Small intestine (tissue), 7 donors: ENCODE results near the gene CHST4. TPM values are rescaled to one million over a fixed set of nuclear protein-coding genes. Genes with fewer than 3 reads are reported as not detected.

Experiments
- DNase-seq, 2 donors: peaks; one replicate each; pipeline versions ENCODE4 v3.0.0 to v3.0.0-alpha.2; 2013
- FAIRE-seq: peaks from 2 replicates; lab custom pipeline; 2012; peaks lifted over from hg19 to GRCh38; lab: Jason Lieb, UNC
- H3K27ac ChIP-seq, 3 donors: one replicate each; pipeline ENCODE4 v1.5.1; 2013; ENCODE audit warnings: low read length in 2 of 3, mild to moderate bottlenecking in 2 of 3, control low read depth in 1 of 3, inconsistent platforms in 1 of 3, low read depth in 1 of 3, moderate library complexity in 1 of 3
- H3K27me3 ChIP-seq, 3 donors: one replicate each; pipeline ENCODE4 v1.6.1; 2013; ENCODE audit warnings: low read length in 3 of 3, inconsistent platforms in 1 of 3; ENCODE audit not compliant: control insufficient read depth in 3 of 3, insufficient read depth in 3 of 3
- H3K36me3 ChIP-seq, 3 donors: one replicate each; pipeline ENCODE4 v1.6.1; 2013; ENCODE audit warnings: low read length in 3 of 3, inconsistent platforms in 1 of 3, low read depth in 1 of 3, mild to moderate bottlenecking in 1 of 3, moderate library complexity in 1 of 3; ENCODE audit not compliant: control insufficient read depth in 3 of 3, insufficient read depth in 2 of 3
- H3K4me1 ChIP-seq, 3 donors: one replicate each; pipeline ENCODE4 v1.6.1; 2013; ENCODE audit warnings: low read length in 2 of 3, inconsistent platforms in 1 of 3, low read depth in 1 of 3, mild to moderate bottlenecking in 1 of 3, moderate library complexity in 1 of 3; ENCODE audit not compliant: control insufficient read depth in 3 of 3, insufficient read depth in 2 of 3
- H3K4me3 ChIP-seq, 3 donors: one replicate each; pipeline ENCODE4 v1.5.1; 2013; ENCODE audit warnings: low read length in 3 of 3, control low read depth in 1 of 3, inconsistent platforms in 1 of 3, low read depth in 1 of 3, mild to moderate bottlenecking in 1 of 3, moderate library complexity in 1 of 3
- H3K9me3 ChIP-seq, 2 donors: one replicate each; pipeline ENCODE4 v1.6.1; 2013; ENCODE audit warnings: low read depth in 1 of 2, low read length in 1 of 2; ENCODE audit not compliant: control insufficient read depth in 2 of 2, insufficient read depth in 1 of 2
- WGBS, 3 donors: extraction: QIAGEN DNeasy Blood & Tissue Kit; methylation state at CpG; one replicate each; pipeline ENCODE4 v1.1.7; 2013; 5-methylcytosine and 5-hydroxymethylcytosine counted together
- polyA plus RNA-seq, 4 donors: library from polyadenylated mRNA; stranded (reverse) in 3 of 4; unstranded in 1 of 4; fragments of 200-250 nt in 3 of 4; fragments of 120-200 nt in 1 of 4; gene quantifications; one replicate each; pipeline versions ENCODE4 v1.2.1 to v1.2.3, GENCODE V29; 2013
- donor health status: healthy with polysubstance abuse.
- donor health status: control.
- donor health status: control.
- donor health status: Bipolar disorder and iron deficiency.
- donor health status: healthy.

Gene CHST4
- polyA plus RNA-seq, 4 donors: 0.06 to 0.15 TPM; not detected in 2

DNA sequence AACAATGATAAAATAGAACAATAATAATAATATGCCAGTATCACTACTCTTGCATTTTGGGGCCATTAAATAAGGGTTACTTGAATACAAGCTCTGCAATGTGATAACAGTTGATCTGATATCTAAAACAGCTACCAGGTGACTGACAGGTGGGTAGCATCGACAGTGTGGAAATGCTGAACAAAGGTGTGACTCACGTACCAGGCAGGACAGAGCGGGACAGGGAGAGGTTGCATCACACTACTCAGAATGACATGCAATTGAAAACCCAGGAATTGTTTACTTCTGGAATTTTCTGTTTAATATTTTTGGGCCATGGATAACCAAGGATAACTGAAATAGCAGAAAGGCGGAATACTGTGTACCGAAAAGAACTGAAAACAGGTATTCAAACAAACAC is 21.3 kb upstream of the CHST4 start:
- Histone ChIP-seq H3K4me1 (no peaks in the 10 kb centered on the region), H3K9me3 (no peaks in the 10 kb centered on the region), H3K36me3 (no peaks in the 10 kb centered on the region), H3K27ac (no peak overlapping the region), H3K27me3 (peaks cover 0 to 6% (median 0%) of the 10 kb centered on the region in 3 donors), H3K4me3 (no peak overlapping the region)
- no peak for FAIRE-seq
- DNase-seq: no peak
- 85 to 93% (median 86%) methylated on average over 5 of the region's 5 CpGs for WGBS, 3 donors

DNA sequence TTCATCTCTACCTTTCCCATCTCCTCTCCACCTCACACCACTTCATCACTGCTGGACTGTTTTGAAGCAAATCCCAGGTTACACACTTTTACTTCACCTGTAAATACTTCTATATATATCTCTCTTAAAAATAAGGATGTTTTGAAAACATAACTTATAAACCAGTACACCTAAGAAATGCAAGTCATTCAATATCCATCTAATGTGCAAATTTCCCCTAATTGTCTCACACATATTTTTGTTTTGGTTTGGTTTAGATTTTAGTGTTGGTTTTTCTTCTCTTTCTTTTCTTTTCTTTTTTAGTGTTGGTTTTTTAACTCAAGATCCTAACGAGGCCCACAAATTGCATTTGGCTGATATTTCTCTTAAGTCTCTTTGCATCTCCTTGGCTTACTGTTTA is 19.2 kb upstream of the CHST4 start:
- H3K27me3 ChIP-seq: no peaks in the 10 kb centered on the region
- H3K4me1 ChIP-seq: no peaks in the 10 kb centered on the region
- no peak for FAIRE-seq
- H3K27ac ChIP-seq: no peak overlapping the region
- H3K9me3 ChIP-seq: no peaks in the 10 kb centered on the region
- WGBS, 3 donors: 45 to 72% (median 60%) methylated on average over 1 of the region's 1 CpG
- H3K4me3 ChIP-seq: no peak overlapping the region
- no peaks in the 10 kb centered on the region for H3K36me3 ChIP-seq
- DNase-seq: no peak

DNA sequence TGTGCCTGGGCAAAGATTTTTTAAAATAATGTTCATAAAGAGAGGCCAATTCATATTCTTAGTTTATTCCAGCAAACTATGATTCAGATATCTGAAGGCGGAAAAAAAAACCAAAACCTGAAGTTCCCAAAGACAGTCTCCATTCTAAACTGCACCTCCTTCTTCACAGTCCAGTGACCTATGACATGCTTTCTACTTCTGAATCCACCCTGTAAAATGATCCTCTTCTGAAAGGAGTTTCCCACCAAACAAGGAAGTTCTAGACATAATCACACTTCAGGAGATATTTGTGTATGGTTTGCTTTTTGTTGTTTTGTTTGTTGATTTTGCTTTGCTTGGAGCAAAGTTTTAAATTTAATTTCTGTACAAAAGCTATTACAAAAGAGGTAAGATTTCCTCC is 12.9 kb upstream of the CHST4 start:
- FAIRE-seq: no peak

DNA sequence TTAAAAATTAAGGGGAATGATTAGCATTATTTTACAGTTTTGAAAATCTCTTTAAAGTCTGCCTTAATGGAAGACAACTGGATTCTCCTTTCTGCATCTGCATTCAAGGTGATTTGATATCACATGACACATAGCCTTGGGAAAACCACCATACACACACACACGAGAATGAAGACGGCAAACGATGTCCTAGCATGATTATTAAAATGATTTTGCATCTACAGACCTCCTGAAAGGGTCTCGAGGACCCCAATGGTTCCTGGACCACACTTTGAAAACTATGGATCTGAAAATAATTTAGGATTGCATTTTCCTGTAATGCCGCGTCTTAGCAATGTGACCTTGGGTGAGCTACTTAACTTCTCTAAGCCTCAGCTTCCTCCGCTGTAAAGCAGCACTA is 11.8 kb upstream of the CHST4 start:
- no peak for DNase-seq
- H3K36me3 ChIP-seq: no peaks in the 10 kb centered on the region
- no peak overlapping the region for H3K4me3 ChIP-seq
- H3K9me3 ChIP-seq: no peaks in the 10 kb centered on the region
- FAIRE-seq: no peak
- H3K27ac ChIP-seq: peak overlapping the region in 1 of 3 donors; percentile 31
- no peaks in the 10 kb centered on the region for H3K4me1 ChIP-seq
- 80 to 88% (median 85%) methylated on average over 7 of the region's 7 CpGs for WGBS, 3 donors
- H3K27me3 ChIP-seq: no peaks in the 10 kb centered on the region

More for the DNA sequence above, 12.9 kb upstream of the CHST4 start:
- Histone ChIP-seq H3K4me1 (no peaks in the 10 kb centered on the region), H3K27me3 (no peaks in the 10 kb centered on the region), H3K27ac (no peak overlapping the region), H3K9me3 (no peaks in the 10 kb centered on the region), H3K4me3 (no peak overlapping the region), H3K36me3 (no peaks in the 10 kb centered on the region)
- no peak for DNase-seq
- WGBS, 3 donors: 41 to 74% (median 67%) methylated on average over 1 of the region's 1 CpG

DNA sequence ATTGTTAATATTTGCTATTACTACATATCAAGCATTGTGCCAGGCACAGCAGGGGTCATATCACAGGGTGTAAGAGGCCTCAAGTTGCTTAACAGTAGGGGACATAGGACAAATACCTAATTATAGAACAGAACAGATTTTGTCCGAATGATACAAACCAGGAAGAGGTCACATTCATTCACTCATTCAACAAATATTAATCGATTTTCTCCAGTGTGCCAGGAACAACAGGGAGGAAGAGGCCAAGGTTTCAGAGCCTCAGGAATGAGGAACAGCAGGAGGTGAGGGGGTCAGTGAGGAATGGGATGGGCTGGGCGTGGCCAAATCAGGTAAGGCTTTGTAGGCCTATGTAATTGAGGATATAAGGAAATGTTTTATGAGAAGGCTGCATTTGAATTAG is 11.2 kb upstream of the CHST4 start:
- FAIRE-seq: no peak
- Histone ChIP-seq H3K4me1 (no peaks in the 10 kb centered on the region), H3K9me3 (no peaks in the 10 kb centered on the region), H3K4me3 (no peak overlapping the region), H3K27ac (no peak overlapping the region), H3K27me3 (no peaks in the 10 kb centered on the region), H3K36me3 (no peaks in the 10 kb centered on the region)
- peak in 1 of 2 donors; percentile 64 for DNase-seq
- 31 to 59% (median 41%) methylated on average over 3 of the region's 3 CpGs for WGBS, 3 donors

DNA sequence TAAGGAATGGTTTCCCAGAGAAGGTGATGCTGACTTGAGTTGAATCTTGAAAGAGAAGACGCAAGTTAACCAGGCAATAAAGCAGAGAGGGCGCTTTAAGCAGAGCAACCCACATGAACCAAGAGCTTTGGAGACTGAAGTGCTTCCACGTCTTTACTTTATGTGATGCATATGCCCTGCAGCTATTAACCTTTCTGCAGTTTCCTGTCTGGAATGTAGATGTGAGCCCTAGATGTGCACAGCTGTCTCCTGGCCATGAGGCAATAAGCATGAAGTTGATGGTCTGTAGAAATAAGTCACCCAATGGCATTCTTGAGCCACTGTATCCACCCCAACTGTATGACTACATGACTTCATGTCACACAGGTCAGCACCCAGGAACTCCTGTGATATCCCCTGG is 5.7 kb upstream of the CHST4 start:
- Histone ChIP-seq H3K9me3 (no peaks in the 10 kb centered on the region), H3K27me3 (peaks cover 0 to 3% (median 0%) of the 10 kb centered on the region in 3 donors), H3K4me1 (no peaks in the 10 kb centered on the region), H3K36me3 (no peaks in the 10 kb centered on the region), H3K27ac (no peak overlapping the region), H3K4me3 (no peak overlapping the region)
- DNase-seq: no peak
- 79 to 85% (median 84%) methylated on average over 3 of the region's 3 CpGs for WGBS, 3 donors
- no peak for FAIRE-seq

DNA sequence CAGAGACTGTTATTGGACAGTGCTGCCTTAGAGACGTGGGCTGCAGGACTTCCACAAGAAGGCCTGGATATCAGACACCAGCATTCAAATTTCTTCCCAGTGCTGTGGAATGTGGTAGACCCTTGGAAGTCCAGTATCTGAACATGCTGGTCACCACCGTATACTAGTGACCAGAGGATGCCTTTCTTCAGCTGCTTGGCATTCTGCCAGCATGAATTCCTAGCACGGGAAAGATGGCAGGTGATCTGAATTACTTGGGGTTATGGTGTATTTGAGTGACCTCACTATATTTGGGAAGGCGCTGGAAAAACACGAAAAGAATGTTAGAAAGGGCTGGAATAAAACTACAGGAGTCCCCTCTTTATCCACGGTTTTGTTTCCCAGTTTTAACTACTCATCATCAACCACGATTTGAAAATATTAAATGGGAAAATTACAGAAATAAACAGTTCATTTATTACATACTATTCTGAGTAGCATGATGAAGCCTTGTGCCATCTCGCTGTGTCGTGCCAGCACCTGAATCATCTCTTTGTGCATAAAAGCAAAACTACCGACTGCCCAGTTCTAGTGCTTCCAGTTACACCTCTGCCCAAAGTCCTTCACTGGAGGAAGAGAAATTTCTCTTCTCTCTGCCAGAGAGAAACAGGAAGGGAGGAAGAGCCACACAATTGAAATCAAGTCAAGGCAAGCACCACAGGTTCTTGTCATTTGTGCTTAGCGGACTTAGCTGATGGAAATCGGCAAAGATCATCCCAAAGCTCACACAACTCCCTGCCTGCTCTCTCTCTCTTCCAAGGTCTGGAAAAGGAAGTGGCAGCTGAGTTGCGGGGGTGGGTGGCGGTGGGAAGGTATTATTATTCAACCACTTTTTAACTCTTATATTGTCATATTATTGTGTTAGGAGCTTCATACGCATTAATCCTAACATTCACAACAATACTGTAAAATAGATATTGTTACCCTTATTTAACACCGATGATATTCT is 1.4 kb upstream of the CHST4 start:
- Histone ChIP-seq H3K27ac (no peak overlapping the region), H3K27me3 (peaks cover 0 to 10% (median 3%) of the 10 kb centered on the region in 3 donors), H3K4me3 (no peak overlapping the region), H3K36me3 (no peaks in the 10 kb centered on the region), H3K9me3 (no peaks in the 10 kb centered on the region), H3K4me1 (no peaks in the 10 kb centered on the region)
- FAIRE-seq (no peak), DNase-seq (no peak)
- 67 to 75% (median 72%) methylated on average over 16 of the region's 16 CpGs for WGBS, 3 donors

DNA sequence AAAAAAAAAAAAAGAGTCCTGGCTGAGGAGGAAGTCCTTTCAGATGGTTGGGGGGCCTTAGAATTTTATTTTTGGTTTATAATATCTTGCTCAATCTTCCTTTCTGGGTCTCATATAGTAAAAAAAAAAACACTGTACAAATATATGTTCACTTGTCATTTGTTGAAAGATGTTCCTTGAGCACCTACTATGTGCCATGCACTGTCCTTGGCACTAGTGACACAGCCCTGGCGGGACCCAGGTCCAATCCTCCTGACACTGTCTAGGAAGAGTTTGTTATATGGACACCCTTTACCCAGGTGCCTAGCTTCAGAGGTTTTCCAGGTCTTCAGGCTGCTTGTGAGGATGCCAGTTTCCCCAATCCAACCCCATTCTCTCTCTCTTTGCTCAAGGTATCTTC is 2.0 kb downstream of the CHST4 start:
- no peaks in the 10 kb centered on the region for H3K9me3 ChIP-seq
- no peaks in the 10 kb centered on the region for H3K4me1 ChIP-seq
- WGBS, 3 donors: 76 to 96% (median 89%) methylated on average over 1 of the region's 1 CpG
- DNase-seq: no peak
- H3K27me3 ChIP-seq: peaks cover 0 to 10% (median 0%) of the 10 kb centered on the region in 3 donors
- no peaks in the 10 kb centered on the region for H3K36me3 ChIP-seq
- no peak overlapping the region for H3K27ac ChIP-seq
- no peak overlapping the region for H3K4me3 ChIP-seq
- no peak for FAIRE-seq
